HCT116 (cell line): ENCODE data around the gene ANKRD13C.

Source experiments
- CEBPB ChIP-seq: IDR thresholded peaks from 2 replicates; pipeline ENCODE4 v1.6.1; 2012; ENCODE audit warnings: low read depth
- EZH2 ChIP-seq: fragments of 200-600 bp; sonication (generic); IDR thresholded peaks from 2 replicates; pipeline ENCODE4 v1.6.1; 2017; ENCODE audit warnings: antibody characterized with exemption, mixed run types
- EZH2phosphoT487 ChIP-seq: fragments of 200-600 bp; IDR thresholded peaks from 2 replicates; pipeline ENCODE4 v1.6.1; 2018; ENCODE audit warnings: antibody characterized with exemption, borderline replicate concordance
- JUND ChIP-seq: IDR thresholded peaks from 2 replicates; pipeline ENCODE4 v1.6.1; 2012
- POLR2A ChIP-seq: IDR thresholded peaks from 2 replicates; pipeline ENCODE4 v1.7.0; 2011; ENCODE audit warnings: borderline replicate concordance; ENCODE audit not compliant: insufficient read depth, insufficient read length; ENCODE audit errors: extremely low read depth
- POLR2AphosphoS5 ChIP-seq: IDR thresholded peaks from 2 replicates; pipeline ENCODE4 v1.6.1; 2011; ENCODE audit warnings: mild to moderate bottlenecking, low read depth, low read length, moderate library complexity
- RAD21 ChIP-seq: IDR thresholded peaks from 2 replicates; pipeline ENCODE4 v1.6.1; 2012; ENCODE audit warnings: low read depth, mild to moderate bottlenecking
- SP1 ChIP-seq: IDR thresholded peaks from 2 replicates; pipeline ENCODE4 v1.6.1; 2012; ENCODE audit warnings: low read depth
- TF ChIP-seq, protein P1 (sequence below), 3 experiments: fragments of 200-600 bp in 1 of 3; sonication (generic) in 1 of 3; IDR thresholded peaks in 2 of 3; conservative IDR thresholded peaks in 1 of 3; 2 replicates each; pipeline ENCODE4 v1.5.1; 2012 to 2017; ENCODE audit warnings: low read depth in 2 of 3, low read length in 2 of 3, antibody characterized with exemption in 1 of 3, borderline replicate concordance in 1 of 3, control low read depth in 1 of 3, mild to moderate bottlenecking in 1 of 3, mixed read lengths in 1 of 3, mixed run types in 1 of 3, moderate library complexity in 1 of 3; ENCODE audit not compliant: insufficient read depth in 1 of 3
- TF ChIP-seq, protein P2 (sequence below): IDR thresholded peaks from 2 replicates; pipeline ENCODE4 v1.6.1; 2012

DNA sequence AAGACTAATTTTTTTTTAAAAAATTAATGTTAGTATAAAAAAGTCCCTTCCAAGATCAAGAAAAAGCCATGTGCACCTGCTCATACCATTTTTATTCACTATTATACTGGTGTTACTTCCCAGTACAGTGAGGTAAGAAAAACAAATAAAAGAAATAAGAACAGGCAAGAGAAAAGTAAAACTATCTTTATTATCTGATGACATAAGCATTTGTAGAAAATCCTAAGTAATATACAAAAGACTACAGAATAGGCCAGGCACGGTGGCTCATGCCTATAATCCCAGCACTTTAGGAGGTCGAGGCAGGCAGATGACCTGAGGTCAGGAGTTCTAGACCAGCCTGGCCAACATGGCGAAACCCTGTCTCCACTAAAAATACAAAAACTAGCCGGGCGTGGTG, 68.1 kb downstream of the ANKRD13C start:
- TF ChIP-seq, protein P1, sequence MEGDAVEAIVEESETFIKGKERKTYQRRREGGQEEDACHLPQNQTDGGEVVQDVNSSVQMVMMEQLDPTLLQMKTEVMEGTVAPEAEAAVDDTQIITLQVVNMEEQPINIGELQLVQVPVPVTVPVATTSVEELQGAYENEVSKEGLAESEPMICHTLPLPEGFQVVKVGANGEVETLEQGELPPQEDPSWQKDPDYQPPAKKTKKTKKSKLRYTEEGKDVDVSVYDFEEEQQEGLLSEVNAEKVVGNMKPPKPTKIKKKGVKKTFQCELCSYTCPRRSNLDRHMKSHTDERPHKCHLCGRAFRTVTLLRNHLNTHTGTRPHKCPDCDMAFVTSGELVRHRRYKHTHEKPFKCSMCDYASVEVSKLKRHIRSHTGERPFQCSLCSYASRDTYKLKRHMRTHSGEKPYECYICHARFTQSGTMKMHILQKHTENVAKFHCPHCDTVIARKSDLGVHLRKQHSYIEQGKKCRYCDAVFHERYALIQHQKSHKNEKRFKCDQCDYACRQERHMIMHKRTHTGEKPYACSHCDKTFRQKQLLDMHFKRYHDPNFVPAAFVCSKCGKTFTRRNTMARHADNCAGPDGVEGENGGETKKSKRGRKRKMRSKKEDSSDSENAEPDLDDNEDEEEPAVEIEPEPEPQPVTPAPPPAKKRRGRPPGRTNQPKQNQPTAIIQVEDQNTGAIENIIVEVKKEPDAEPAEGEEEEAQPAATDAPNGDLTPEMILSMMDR (IDR thresholded peaks at IDR 0.05 in 2 of 3, conservative IDR thresholded peaks at IDR 0.05 in 1 of 3; ENCODE audit: borderline replicate concordance in 1 of 3, insufficient read depth in 1 of 3, low read depth in 2 of 3, low read length in 2 of 3) = no peak
- TF ChIP-seq EZH2 (no peak), RAD21 (no peak), POLR2A (no peak), POLR2AphosphoS5 (no peak), CEBPB (no peak), SP1 (no peak), JUND (no peak), EZH2phosphoT487 (no peak)
- TF ChIP-seq, protein P2, sequence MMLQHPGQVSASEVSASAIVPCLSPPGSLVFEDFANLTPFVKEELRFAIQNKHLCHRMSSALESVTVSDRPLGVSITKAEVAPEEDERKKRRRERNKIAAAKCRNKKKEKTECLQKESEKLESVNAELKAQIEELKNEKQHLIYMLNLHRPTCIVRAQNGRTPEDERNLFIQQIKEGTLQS = no peak
